Activated CD4-positive, alpha-beta T cell treated with anti-CD3 and anti-CD28 coated beads for 36 hours (primary cell): ENCODE results near the gene CEP131. TPM values are rescaled to one million over a fixed set of nuclear protein-coding genes. Genes with fewer than 3 reads are reported as not detected.

ENCODE experiments used
- ATAC-seq: fragments of 200-7000 bp; cut with Tn5 transposase; one replicate; pipeline ENCODE4 v1.10.0; 2021; ENCODE audit warnings: mild to moderate bottlenecking, moderate library complexity
- CTCF ChIA-PET: fragments of 350-600 bp; sonication (Branson Sonifier 250); formaldehyde crosslinking; loops from one replicate; lab custom pipeline; 2021; ENCODE audit warnings: antibody characterized with exemption; lab: Charles Lee
- POLR2A ChIA-PET: fragments of 350-600 bp; sonication (Branson Sonifier 250); formaldehyde crosslinking; loops from one replicate; lab custom pipeline; 2021; ENCODE audit warnings: antibody characterized with exemption, inconsistent platforms; lab: Charles Lee
- DNase-seq: peaks from one replicate; pipeline ENCODE4 v3.0.0-alpha.2; 2020
- H3K27ac Mint-ChIP-seq: one replicate; pipeline ENCODE4 v1.8.0; 2021; ENCODE audit warnings: mixed read lengths
- H3K27me3 Mint-ChIP-seq: one replicate; pipeline ENCODE4 v1.8.0; 2021; ENCODE audit warnings: mixed read lengths
- H3K36me3 Mint-ChIP-seq: one replicate; pipeline ENCODE4 v1.8.0; 2021; ENCODE audit warnings: low read depth, mixed read lengths
- H3K4me1 Mint-ChIP-seq: one replicate; pipeline ENCODE4 v1.8.0; 2021; ENCODE audit warnings: mixed read lengths
- H3K4me3 Mint-ChIP-seq: one replicate; pipeline ENCODE4 v1.8.0; 2021; ENCODE audit warnings: mild to moderate bottlenecking, moderate library complexity, mixed read lengths
- H3K9me3 Mint-ChIP-seq: one replicate; pipeline ENCODE4 v1.8.0; 2021; ENCODE audit warnings: low read depth, mixed read lengths
- intact Hi-C, 2 experiments: fragments of 100-400 bp; cut with DNase I in 1 of 2; cut with micrococcal nuclease in 1 of 2; formaldehyde crosslinking; loops; one replicate each; pipeline versions ENCODE4 v1.14.2 to v1.15.1; 2022 to 2024; cut with DNase I, micrococcal nuclease
- total RNA-seq, 2 experiments: library from RNA; stranded (reverse); gene quantifications; one replicate each; pipeline ENCODE4 v1.2.3, GENCODE V29; 2021

The CEP131 gene
- total RNA-seq, 2 experiments from 2014 or later, result 7.6 to 9.5 TPM

- no peaks in the 10 kb centered on the region for H3K36me3 Mint-ChIP-seq
- DNase-seq, result no peak
- POLR2A ChIA-PET, result no interaction called here
- no peak overlapping the region for H3K27ac Mint-ChIP-seq
- H3K27me3 Mint-ChIP-seq, result peaks cover 8% of the 10 kb centered on the region
- no peaks in the 10 kb centered on the region for H3K9me3 Mint-ChIP-seq
- no peaks in the 10 kb centered on the region for H3K4me1 Mint-ChIP-seq
- no peak for ATAC-seq
- no peak overlapping the region for H3K4me3 Mint-ChIP-seq
- intact Hi-C loops, result no loop called here
- CTCF ChIA-PET, result no interaction called here
Observed at GRCh38 chr17:81167638-81168037, 55.1 kb downstream of the CEP131 start.

GRCh38 chr17:81167194-81167524 lies 55.6 kb downstream of the CEP131 start:
- H3K27ac Mint-ChIP-seq, result no peak overlapping the region
- no peaks in the 10 kb centered on the region for H3K4me1 Mint-ChIP-seq
- H3K9me3 Mint-ChIP-seq, result no peaks in the 10 kb centered on the region
- intact Hi-C loops, result no loop called here
- H3K27me3 Mint-ChIP-seq, result peaks cover 8% of the 10 kb centered on the region
- H3K4me3 Mint-ChIP-seq, result no peak overlapping the region
- ATAC-seq (no peak), DNase-seq (no peak)
- ChIA-PET CTCF (no interaction called here), POLR2A (no interaction called here)
- no peaks in the 10 kb centered on the region for H3K36me3 Mint-ChIP-seq

GRCh38 chr17:81166033-81166492 lies 56.7 kb downstream of the CEP131 start, which contains the start of gene AATK:
TSS of gene AATK (minus strand) at chr17:81166221. CDS start at chr17:81165992, 229 bp downstream.
- intact Hi-C loops, result no loop called here
- no peak within 1 kb of the TSS for H3K27ac Mint-ChIP-seq
- no peak for DNase-seq

GRCh38 chr17:81165246-81166032 lies 57.3 kb downstream of the CEP131 start, which contains the start of gene PVALEF:
TSS of gene PVALEF (plus strand) at chr17:81165507. CDS start at chr17:81181227, 15,720 bp downstream.
- CTCF ChIA-PET, result no interaction called here
- Mint-ChIP-seq H3K27me3 (peaks cover 16% of the 10 kb centered on the region), H3K9me3 (no peaks in the 10 kb centered on the region), H3K4me1 (no peaks in the 10 kb centered on the region), H3K27ac (no peak within 1 kb of the TSS), H3K4me3 (no peak within 1 kb of the TSS), H3K36me3 (no peaks in the 10 kb centered on the region)
- DNase-seq (no peak), ATAC-seq (no peak)
- intact Hi-C loops, result no loop called here
- POLR2A ChIA-PET, result no interaction called here

More at GRCh38 chr17:81166033-81166492, 56.7 kb downstream of the CEP131 start, which contains the start of gene AATK:
- no peak for ATAC-seq
- Mint-ChIP-seq H3K4me3 (no peak within 1 kb of the TSS), H3K4me1 (no peaks in the 10 kb centered on the region), H3K9me3 (no peaks in the 10 kb centered on the region), H3K27me3 (peaks cover 14% of the 10 kb centered on the region), H3K36me3 (no peaks in the 10 kb centered on the region)
- ChIA-PET CTCF (no interaction called here), POLR2A (no interaction called here)

- peaks cover 16% of the 10 kb centered on the region for H3K27me3 Mint-ChIP-seq
- ATAC-seq, result no peak
- H3K4me3 Mint-ChIP-seq, result no peak overlapping the region
- CTCF ChIA-PET, result no interaction called here
- no peaks in the 10 kb centered on the region for H3K4me1 Mint-ChIP-seq
- H3K27ac Mint-ChIP-seq, result no peak overlapping the region
- POLR2A ChIA-PET, result no interaction called here
- H3K9me3 Mint-ChIP-seq, result no peaks in the 10 kb centered on the region
- H3K36me3 Mint-ChIP-seq, result no peaks in the 10 kb centered on the region
- no peak for DNase-seq
- intact Hi-C loops, result no loop called here
Observed at GRCh38 chr17:81164371-81165245, 58.2 kb downstream of the CEP131 start.

GRCh38 chr17:81163703-81164370 lies 58.9 kb downstream of the CEP131 start:
- no peaks in the 10 kb centered on the region for H3K4me1 Mint-ChIP-seq
- H3K27me3 Mint-ChIP-seq, result peaks cover 16% of the 10 kb centered on the region
- ChIA-PET CTCF (no interaction called here), POLR2A (no interaction called here)
- intact Hi-C loops, result no loop called here
- ATAC-seq (no peak), DNase-seq (no peak)
- H3K36me3 Mint-ChIP-seq, result no peaks in the 10 kb centered on the region
- no peak overlapping the region for H3K4me3 Mint-ChIP-seq
- no peaks in the 10 kb centered on the region for H3K9me3 Mint-ChIP-seq
- no peak overlapping the region for H3K27ac Mint-ChIP-seq

GRCh38 chr17:81163051-81163695 lies 59.6 kb downstream of the CEP131 start:
- DNase-seq, result no peak
- CTCF ChIA-PET, result no interaction called here
- H3K27ac Mint-ChIP-seq, result no peak overlapping the region
- H3K36me3 Mint-ChIP-seq, result no peaks in the 10 kb centered on the region
- peaks cover 16% of the 10 kb centered on the region for H3K27me3 Mint-ChIP-seq
- intact Hi-C loops, result no loop called here
- H3K9me3 Mint-ChIP-seq, result no peaks in the 10 kb centered on the region
- POLR2A ChIA-PET, result no interaction called here
- no peak for ATAC-seq
- H3K4me3 Mint-ChIP-seq, result no peak overlapping the region
- no peaks in the 10 kb centered on the region for H3K4me1 Mint-ChIP-seq

- POLR2A ChIA-PET, result no interaction called here
- H3K27ac Mint-ChIP-seq, result no peak overlapping the region
- no peaks in the 10 kb centered on the region for H3K4me1 Mint-ChIP-seq
- no peak for ATAC-seq
- no peaks in the 10 kb centered on the region for H3K9me3 Mint-ChIP-seq
- H3K4me3 Mint-ChIP-seq, result no peak overlapping the region
- no peaks in the 10 kb centered on the region for H3K36me3 Mint-ChIP-seq
- CTCF ChIA-PET, result interaction anchor here (0.7 kb wide), 1 partner anchor 20 kb away, joined by 3 read pairs; no protein-coding TSS in a partner anchor
- DNase-seq, result no peak
- H3K27me3 Mint-ChIP-seq, result peaks cover 16% of the 10 kb centered on the region
- intact Hi-C loops, result no loop called here
Observed at GRCh38 chr17:81162491-81162890, 60.3 kb downstream of the CEP131 start.

- Mint-ChIP-seq H3K27ac (no peak overlapping the region), H3K4me1 (no peaks in the 10 kb centered on the region), H3K9me3 (no peaks in the 10 kb centered on the region), H3K36me3 (no peaks in the 10 kb centered on the region), H3K4me3 (no peak overlapping the region), H3K27me3 (peaks cover 13% of the 10 kb centered on the region)
- ATAC-seq, result no peak
- intact Hi-C loops, result no loop called here
- CTCF ChIA-PET, result interaction anchor here (0.7 kb wide), 1 partner anchor 20 kb away, joined by 3 read pairs; no protein-coding TSS in a partner anchor
- POLR2A ChIA-PET, result no interaction called here
- DNase-seq, result no peak
Observed at GRCh38 chr17:81161972-81162371, 60.8 kb downstream of the CEP131 start.

GRCh38 chr17:81161536-81161935 lies 61.2 kb downstream of the CEP131 start:
- intact Hi-C loops, result no loop called here
- CTCF ChIA-PET, result no interaction called here
- H3K27ac Mint-ChIP-seq, result no peak overlapping the region
- ATAC-seq, result no peak
- POLR2A ChIA-PET, result no interaction called here
- H3K36me3 Mint-ChIP-seq, result no peaks in the 10 kb centered on the region
- H3K9me3 Mint-ChIP-seq, result no peaks in the 10 kb centered on the region
- H3K27me3 Mint-ChIP-seq, result peaks cover 13% of the 10 kb centered on the region
- DNase-seq, result no peak
- H3K4me3 Mint-ChIP-seq, result no peak overlapping the region
- H3K4me1 Mint-ChIP-seq, result no peaks in the 10 kb centered on the region
